A549 treated with AZD2906 at 1 μM for 4 hours (cell line): ENCODE results near the gene STRC. TPM values are rescaled to one million over a fixed set of nuclear protein-coding genes. Genes with fewer than 3 reads are reported as not detected.

ENCODE experiments used
- total RNA-seq: library from RNA; stranded (reverse); fragments of 200-300 nt; extraction: Qiagen RNA extraction; gene quantifications from 5 replicates; pipeline ENCODE4 v1.2.3, GENCODE V29; 2022

Gene STRC
- total RNA-seq, result 0.02 to 0.13 TPM (median 0.07 TPM) in 5 replicates

DNA sequence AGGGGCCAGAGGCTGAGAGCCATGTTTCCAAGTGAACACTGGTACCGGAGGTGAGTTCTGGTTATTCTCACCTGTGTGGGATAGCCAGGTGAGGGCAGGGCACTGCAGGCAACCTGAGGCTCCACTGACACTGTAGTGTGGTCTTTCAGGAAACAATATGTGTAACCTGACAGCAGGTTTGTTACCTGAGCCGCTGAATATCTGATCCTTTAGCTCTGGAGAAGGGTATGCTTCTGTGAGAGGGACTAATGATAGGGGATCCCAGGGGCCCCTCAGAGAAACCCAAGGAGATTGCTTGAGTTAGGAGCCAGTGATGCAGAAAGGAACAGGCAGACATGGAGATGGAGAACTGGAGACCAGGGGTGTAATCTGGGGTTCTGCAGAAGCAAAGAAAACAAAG is at the start of gene STRC:
Gene STRC, minus strand, starts transcription at position 101 of the 400 bp plus-strand sequence. Its CDS starts 78 bp downstream, at position 23.

DNA sequence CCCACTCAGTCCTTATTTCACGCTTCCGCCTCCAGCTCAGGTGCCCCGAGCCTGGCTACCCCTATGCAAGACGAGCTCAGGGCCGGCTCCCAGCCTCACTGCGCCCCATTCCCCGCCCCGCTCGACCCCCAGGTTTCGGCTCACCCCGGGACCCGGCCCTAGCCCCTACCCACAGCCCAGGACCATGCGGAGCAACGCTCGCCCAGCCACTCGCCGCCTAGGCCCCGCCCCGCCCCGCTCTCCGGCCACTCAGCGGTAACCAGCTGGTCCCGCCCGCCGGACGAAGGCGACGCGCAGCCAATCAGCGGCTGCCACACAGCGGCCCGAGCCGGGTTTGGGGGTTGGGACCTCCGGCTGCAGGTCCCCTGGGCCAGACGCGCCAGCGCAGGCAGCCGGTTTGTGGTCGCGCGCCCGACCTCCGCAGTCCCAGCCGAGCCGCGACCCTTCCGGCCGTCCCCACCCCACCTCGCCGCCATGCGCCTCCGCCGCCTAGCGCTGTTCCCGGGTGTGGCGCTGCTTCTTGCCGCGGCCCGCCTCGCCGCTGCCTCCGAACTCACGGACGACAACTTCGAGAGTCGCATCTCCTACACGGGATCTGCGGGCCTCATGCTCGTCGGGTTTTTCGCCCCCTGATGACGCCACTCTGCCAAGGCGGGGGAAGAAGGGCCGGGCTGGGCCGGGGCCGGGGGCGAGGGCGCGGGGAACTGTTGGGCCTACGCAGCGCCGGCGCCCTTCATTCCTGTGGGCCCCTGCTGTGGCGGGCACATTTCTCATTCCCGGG is 30.2 kb upstream of the STRC start, which contains the start of gene CATSPER2:
Gene CATSPER2, minus strand, starts transcription at position 196 of the 781 bp plus-strand sequence. CDS start 783 bp downstream, outside the sequence.

DNA sequence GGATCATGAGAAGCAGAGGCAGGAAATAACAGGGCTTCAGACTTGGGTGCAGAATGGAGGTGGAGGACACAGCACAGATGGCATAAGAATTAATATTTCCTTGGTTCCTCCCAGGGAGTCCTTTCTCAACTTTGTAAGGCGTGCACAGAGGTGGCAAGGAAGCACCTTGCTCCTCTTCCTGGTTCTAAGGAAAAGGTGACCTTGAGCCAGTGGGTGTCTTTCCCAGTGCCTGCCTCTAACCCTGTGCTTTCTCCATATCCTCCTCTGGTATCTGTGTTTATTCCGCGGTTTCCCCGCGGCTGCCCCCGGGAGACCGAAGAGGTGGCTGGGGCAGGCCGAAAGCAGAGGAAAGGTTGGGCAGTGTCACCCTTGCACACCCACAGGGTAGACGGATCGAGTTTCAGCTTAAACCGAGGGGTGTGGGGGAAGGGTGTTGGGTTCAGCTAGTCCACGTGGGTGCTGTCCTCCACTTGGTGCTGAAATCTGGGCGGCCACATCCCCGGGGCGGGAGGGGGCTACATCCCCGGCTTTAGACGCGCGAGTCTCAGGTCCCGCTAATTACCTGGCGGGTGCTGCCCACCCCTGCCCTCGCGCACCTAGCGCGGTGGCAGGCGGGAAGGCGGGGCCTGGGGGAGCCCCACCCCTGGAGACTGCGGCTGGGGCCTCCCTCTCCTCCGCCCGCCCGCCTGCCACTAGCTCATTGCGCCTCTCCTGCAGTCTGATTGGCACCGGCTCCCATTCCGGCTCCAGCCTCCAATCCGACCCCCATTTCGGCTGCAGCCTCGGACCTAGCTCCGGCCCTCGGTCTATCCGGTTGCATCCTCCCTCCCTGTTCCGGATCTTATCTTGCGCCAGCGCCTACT is 25.0 kb downstream of the STRC start, which contains the start of gene CKMT1B:
Gene CKMT1B, plus strand, starts transcription at position 700 of the 863 bp plus-strand sequence. CDS start 192 bp downstream, outside the sequence.

DNA sequence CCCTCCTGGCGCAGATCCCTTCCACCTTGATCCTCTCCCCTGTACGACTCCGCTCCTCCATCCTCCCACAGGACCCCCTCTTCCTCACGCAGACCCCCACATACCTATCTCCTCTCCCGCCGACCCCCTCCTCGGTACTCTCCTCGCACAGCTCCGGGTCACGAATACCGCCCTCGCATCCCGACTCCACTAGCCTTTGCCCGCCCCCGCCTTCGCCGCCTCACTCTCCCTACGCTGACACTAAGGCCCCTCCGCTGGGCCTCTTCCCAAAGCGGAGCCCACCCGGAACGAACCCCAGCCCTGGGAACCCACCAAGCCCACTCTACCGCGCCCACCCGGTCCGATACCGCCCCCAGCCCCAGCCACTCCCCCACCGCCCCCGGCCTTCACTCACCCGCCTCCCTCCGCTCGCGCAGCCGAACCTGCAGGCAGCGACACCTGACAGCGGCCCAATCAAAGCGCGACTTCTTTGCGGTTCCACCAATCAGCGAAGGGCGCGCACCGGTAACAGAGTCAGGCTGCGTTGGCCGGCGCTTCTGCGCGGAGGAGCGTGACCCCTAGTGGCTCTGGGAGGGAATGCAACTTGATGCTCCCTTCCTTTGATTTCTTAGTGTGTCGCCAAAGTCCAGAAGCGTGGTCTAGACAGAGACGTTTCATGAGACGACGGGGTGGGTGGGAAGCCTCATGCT is 28.7 kb downstream of the STRC start, which contains the start of gene PPIP5K1:
Gene PPIP5K1, minus strand, starts transcription at position 431 of the 689 bp plus-strand sequence. CDS start 5,704 bp downstream, outside the sequence.

Other genes with a start within 250 kb of the STRC start
- 6.9 to 9.7 TPM (median 8.7 TPM) in 5 replicates for gene ZSCAN29, start 247.8 kb downstream of the STRC start, total RNA-seq
- 4.2 to 5.7 TPM (median 5.2 TPM) in 5 replicates for gene TUBGCP4, start 247.7 kb downstream of the STRC start, total RNA-seq
- 13.6 to 18.7 TPM (median 17.1 TPM) in 5 replicates for gene TP53BP1, start 125.6 kb downstream of the STRC start, total RNA-seq
- 0.45 to 0.63 TPM (median 0.50 TPM) in 5 replicates for gene MAP1A, start 101.2 kb downstream of the STRC start, total RNA-seq
- gene PPIP5K1, start 28.6 kb downstream of the STRC start, total RNA-seq, result 4.2 to 7.1 TPM (median 4.7 TPM) in 5 replicates
- gene CKMT1B, start 24.8 kb downstream of the STRC start, total RNA-seq, result 2.7 to 4.4 TPM (median 3.4 TPM) in 5 replicates
- 0.24 to 1.2 TPM (median 0.95 TPM) in 5 replicates for gene CATSPER2, start 30.0 kb upstream of the STRC start, total RNA-seq
- gene CKMT1A, start 75.1 kb upstream of the STRC start, total RNA-seq, result 2.6 to 3.5 TPM (median 3.3 TPM) in 5 replicates
- 254 to 351 TPM (median 338 TPM) in 5 replicates for gene PDIA3, start 127.6 kb upstream of the STRC start, total RNA-seq
- 1.2 to 2.1 TPM (median 1.7 TPM) in 5 replicates for gene ELL3, start 158.2 kb upstream of the STRC start, total RNA-seq
- gene SERF2, start 173.5 kb upstream of the STRC start, total RNA-seq, result 431 to 707 TPM (median 687 TPM) in 5 replicates
- gene SERINC4, start 181.4 kb upstream of the STRC start, total RNA-seq, result 0.05 to 0.10 TPM (median 0.09 TPM) in 4 of 5 replicates, not detected in the other
- gene HYPK, start 181.8 kb upstream of the STRC start, total RNA-seq, result 4.9 to 8.5 TPM (median 5.6 TPM) in 5 replicates
- 22.9 to 29.4 TPM (median 24.0 TPM) in 5 replicates for gene MFAP1, start 205.9 kb upstream of the STRC start, total RNA-seq
- gene WDR76, start 208.2 kb upstream of the STRC start, total RNA-seq, result 11.0 to 15.0 TPM (median 11.4 TPM) in 5 replicates